ENCODE results near the gene BCAP29.

GRCh38 chr7:107555893-107556292 lies 24.2 kb upstream of the BCAP29 start:
- TF ChIP-seq POLR2A (IDR thresholded peaks at IDR 0.05; ENCODE audit: low read depth, low read length) (no peak), POLR2AphosphoS5 (IDR thresholded peaks at IDR 0.05; ENCODE audit: low read depth, low read length) (no peak), TAF1 (IDR thresholded peaks at IDR 0.05; ENCODE audit: low read depth, low read length) (no peak), POU2F2 (IDR thresholded peaks at IDR 0.05; ENCODE audit: low read depth, low read length) (no peak), PAX5 (IDR thresholded peaks at IDR 0.05; ENCODE audit: insufficient read depth, low read length, severe bottlenecking) (no peak)

Data from GM12891 (cell line).